Activated T-cell treated with anti-CD3 and anti-CD28 coated beads, Interleukin-2, amount 50 U/mL, for 72 hours (primary cell): ENCODE measurements around the gene PRAC2. TPM values are rescaled to one million over a fixed set of nuclear protein-coding genes. Genes with fewer than 3 reads are reported as not detected.

ENCODE experiments used
- ATAC-seq, 2 donors: fragments of 150-1000 bp; cut with Tn5 transposase; replicated peaks in 1 of 2; 2 replicates each; pipeline ENCODE4 v1.10.0; 2021; ENCODE audit warnings: moderate library complexity in 2 of 2, mild to moderate bottlenecking in 1 of 2
- DNase-seq, 2 donors: peaks; one replicate each; pipeline ENCODE4 v3.0.0; 2021 to 2022; ENCODE audit warnings: mixed read lengths in 1 of 2
- H3K27ac Mint-ChIP-seq: one replicate; pipeline ENCODE4 v1.8.0; 2022; ENCODE audit warnings: mild to moderate bottlenecking, moderate library complexity, mixed read lengths
- H3K27me3 Mint-ChIP-seq: one replicate; pipeline ENCODE4 v1.8.0; 2022; ENCODE audit warnings: low read depth, mixed read lengths
- H3K36me3 Mint-ChIP-seq, 2 donors: one replicate each; pipeline ENCODE4 v1.8.0; 2022; ENCODE audit warnings: mixed read lengths in 2 of 2, mild to moderate bottlenecking in 1 of 2; ENCODE audit not compliant: insufficient read depth in 2 of 2
- H3K4me1 Mint-ChIP-seq: one replicate; pipeline ENCODE4 v1.8.0; 2022; ENCODE audit warnings: low read depth, mixed read lengths
- H3K4me3 Mint-ChIP-seq, 2 donors: one replicate each; pipeline ENCODE4 v1.8.0; 2022; ENCODE audit warnings: mild to moderate bottlenecking in 2 of 2, mixed read lengths in 2 of 2, moderate library complexity in 2 of 2
- H3K9me3 Mint-ChIP-seq, 2 donors: one replicate each; pipeline ENCODE4 v1.8.0; 2022; ENCODE audit warnings: mixed read lengths in 2 of 2
- total RNA-seq, 2 donors: library from RNA; stranded (reverse); gene quantifications; one replicate each; pipeline ENCODE4 v1.2.3, GENCODE V29; 2022

The PRAC2 gene
- total RNA-seq = not detected

GRCh38 chr17:48722915-48723422 is at the start of gene PRAC2:
TSS of gene PRAC2 (plus strand) at chr17:48723185. CDS start at chr17:48724411, 1,226 bp downstream.
- DNase-seq = no peak
- peak within 1 kb of the TSS; percentile 88 for H3K27ac Mint-ChIP-seq
- peaks cover 100% of the 10 kb centered on the region for H3K27me3 Mint-ChIP-seq
- no peak for ATAC-seq
- H3K9me3 Mint-ChIP-seq = no peaks in the 10 kb centered on the region
- no peaks in the 10 kb centered on the region for H3K36me3 Mint-ChIP-seq
- peak within 1 kb of the TSS; percentile 81 to 90 for H3K4me3 Mint-ChIP-seq
- H3K4me1 Mint-ChIP-seq = peaks cover 72% of the 10 kb centered on the region

DNA sequence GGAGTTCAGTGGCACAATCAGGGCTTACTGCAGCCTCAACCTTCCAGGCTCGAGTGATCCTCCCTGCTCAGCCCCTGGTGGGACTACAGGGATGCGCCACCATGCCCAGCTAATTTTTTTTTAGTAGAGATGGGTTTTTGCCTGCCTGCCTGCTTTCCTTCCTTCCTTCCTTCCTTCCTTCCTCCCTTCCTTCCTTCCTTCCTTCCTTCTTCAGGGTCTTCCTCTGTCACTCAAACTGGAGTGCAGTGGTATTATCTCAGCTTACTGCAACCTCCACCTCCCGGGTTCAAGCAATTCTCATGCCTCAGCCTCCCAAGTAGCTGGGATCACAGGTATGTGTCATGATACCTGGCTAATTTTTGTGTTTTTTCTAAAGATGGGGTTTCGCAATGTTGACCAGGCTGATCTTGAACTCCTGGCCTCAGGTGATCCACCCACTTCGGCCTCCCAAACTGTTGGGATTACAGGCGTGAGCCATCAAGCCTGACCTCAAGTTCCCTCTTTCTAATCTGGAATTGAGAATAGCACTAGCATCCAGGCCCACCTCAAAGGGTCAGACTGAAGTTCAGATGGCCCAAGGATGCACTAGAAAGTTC is 45.9 kb upstream of the PRAC2 start:
- H3K27ac Mint-ChIP-seq = no peak overlapping the region
- DNase-seq (no peak), ATAC-seq (no peak)
- H3K27me3 Mint-ChIP-seq = peaks cover 50% of the 10 kb centered on the region
- H3K36me3 Mint-ChIP-seq = no peaks in the 10 kb centered on the region
- peaks cover 5% of the 10 kb centered on the region for H3K4me1 Mint-ChIP-seq
- no peak overlapping the region for H3K4me3 Mint-ChIP-seq
- no peaks in the 10 kb centered on the region for H3K9me3 Mint-ChIP-seq

DNA sequence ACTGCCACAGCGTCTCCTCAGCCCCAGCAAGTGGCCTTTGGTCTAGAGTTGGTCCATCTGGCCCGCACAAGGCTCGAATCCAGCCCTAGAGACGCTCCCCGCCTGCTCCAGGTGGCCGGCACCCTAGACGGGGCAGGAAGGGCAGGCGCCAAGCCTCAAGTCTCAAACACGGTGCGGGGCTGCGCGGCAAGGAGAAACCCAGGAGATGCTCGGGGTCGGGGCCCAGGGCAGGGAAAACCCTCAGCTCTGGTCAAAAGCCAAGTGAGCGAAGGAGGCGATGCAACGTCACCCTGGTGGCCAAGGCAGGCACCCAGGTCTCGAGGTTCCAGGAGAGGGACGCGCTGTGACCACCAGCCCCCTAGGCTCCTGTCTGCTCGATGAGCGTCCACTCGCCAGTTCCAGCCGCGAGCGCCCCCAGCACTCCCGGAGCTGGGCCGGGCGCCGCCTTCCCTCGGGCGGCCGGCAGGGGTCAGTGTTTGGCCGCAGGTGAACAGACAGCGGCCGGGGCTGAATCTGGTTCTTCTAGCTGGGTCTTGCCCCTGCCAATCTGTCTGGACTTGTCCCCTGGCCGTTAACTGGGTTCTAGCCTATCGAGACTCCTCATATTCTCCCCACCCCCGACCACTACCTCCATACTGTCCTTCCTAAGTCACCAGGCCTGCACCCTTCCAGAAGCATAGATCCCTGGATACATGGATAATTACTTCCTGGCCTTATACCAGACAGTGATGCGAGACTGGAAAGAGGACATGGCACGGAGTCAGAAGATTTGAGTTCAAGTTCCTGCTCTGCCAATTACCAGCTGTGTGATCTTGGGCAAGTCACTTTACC is 44.6 kb upstream of the PRAC2 start:
- Mint-ChIP-seq H3K27me3 (peaks cover 49% of the 10 kb centered on the region), H3K4me1 (peaks cover 5% of the 10 kb centered on the region), H3K9me3 (no peaks in the 10 kb centered on the region), H3K36me3 (no peaks in the 10 kb centered on the region), H3K27ac (no peak overlapping the region), H3K4me3 (peak overlapping the region; percentile 64 to 68)
- DNase-seq = peak; percentile 78 to 86
- peak; percentile 90 to 96 for ATAC-seq

DNA sequence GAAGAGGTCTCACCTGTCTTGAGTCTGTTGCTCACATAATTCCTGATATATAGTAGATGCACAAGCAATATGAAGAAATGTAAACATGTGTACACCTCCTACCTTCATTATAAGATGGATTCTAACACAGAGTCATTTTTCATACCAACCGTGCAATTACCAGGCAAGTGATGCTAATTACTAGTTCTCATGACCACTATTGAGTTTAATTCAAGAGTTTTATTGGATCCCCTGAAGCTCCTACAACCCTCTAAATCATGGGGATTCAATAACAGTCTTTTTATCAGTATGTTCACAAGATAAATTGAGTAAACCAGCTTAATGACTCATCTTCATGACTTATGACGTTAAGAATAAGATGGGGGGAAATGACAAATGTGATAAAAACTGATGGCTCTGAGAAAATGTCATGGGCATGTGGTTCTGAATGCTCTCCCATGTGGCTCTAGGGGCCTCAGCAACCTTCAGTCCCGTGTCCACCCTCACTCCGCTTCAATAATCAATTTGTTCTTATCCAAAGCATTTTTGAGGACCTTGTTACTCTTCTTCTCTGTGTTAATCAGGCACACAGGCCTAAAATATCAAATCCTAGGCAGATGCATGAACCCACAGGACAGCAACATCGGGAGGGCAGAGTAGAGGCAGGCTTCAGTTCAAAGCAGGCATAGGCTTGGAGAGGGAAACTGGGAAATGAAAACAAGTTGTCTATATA is 43.4 kb upstream of the PRAC2 start:
- Mint-ChIP-seq H3K4me1 (peaks cover 5% of the 10 kb centered on the region), H3K4me3 (no peak overlapping the region), H3K27me3 (peaks cover 44% of the 10 kb centered on the region), H3K36me3 (no peaks in the 10 kb centered on the region), H3K9me3 (no peaks in the 10 kb centered on the region), H3K27ac (no peak overlapping the region)
- no peak for ATAC-seq
- no peak for DNase-seq

DNA sequence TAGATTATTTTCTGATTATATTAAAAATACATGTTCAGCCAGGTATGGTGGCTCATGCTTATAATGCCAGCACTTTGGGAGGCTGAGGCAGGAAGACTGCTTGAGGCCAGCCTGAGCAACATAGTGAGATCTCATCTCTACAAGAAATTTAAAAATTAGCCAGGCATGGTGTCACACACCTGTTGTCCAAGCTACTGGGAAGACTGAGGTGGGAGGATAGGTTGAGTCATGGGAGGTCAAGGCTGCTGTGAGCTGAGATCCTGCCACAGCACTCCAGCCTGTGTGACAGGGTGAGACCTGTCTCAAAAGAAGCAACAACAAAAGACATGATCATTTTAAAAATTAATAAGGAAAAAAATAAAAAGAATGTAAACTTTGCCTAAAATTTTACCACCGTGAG is 41.4 kb upstream of the PRAC2 start:
- Mint-ChIP-seq H3K36me3 (no peaks in the 10 kb centered on the region), H3K27me3 (peaks cover 44% of the 10 kb centered on the region), H3K9me3 (no peaks in the 10 kb centered on the region), H3K4me3 (no peak overlapping the region), H3K27ac (no peak overlapping the region), H3K4me1 (peaks cover 5% of the 10 kb centered on the region)
- ATAC-seq = no peak
- DNase-seq = no peak

DNA sequence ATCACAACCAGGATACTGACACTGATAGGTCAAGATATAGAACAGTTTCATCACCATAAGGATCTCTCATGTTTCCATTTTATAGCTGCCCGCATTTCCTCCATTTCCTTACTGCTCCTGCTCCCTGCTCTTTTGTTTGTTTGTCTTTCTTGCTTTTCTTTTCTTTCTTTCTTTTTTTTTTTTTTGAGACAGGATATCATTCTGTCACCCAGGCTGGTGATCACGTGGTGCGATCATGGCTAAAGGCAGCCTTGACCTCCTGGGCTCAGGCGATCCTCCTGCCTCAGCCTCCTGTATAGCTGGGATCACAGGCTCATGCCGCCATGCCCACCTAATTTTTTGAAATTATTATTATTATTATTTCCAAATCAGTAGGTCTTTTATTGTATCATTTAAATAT is 32.3 kb upstream of the PRAC2 start:
- H3K27ac Mint-ChIP-seq = no peak overlapping the region
- H3K27me3 Mint-ChIP-seq = peaks cover 31% of the 10 kb centered on the region
- DNase-seq = no peak
- H3K4me1 Mint-ChIP-seq = no peaks in the 10 kb centered on the region
- H3K4me3 Mint-ChIP-seq = no peak overlapping the region
- ATAC-seq = no peak
- peaks cover 0 to 1% of the 10 kb centered on the region in 2 donors for H3K36me3 Mint-ChIP-seq
- peaks cover 0 to 2% of the 10 kb centered on the region in 2 donors for H3K9me3 Mint-ChIP-seq

- Mint-ChIP-seq H3K27me3 (peaks cover 31% of the 10 kb centered on the region), H3K9me3 (peaks cover 0 to 2% of the 10 kb centered on the region in 2 donors), H3K4me1 (no peaks in the 10 kb centered on the region), H3K27ac (no peak overlapping the region), H3K4me3 (no peak overlapping the region), H3K36me3 (peaks cover 0 to 1% of the 10 kb centered on the region in 2 donors)
- DNase-seq (no peak), ATAC-seq (no peak)
Measured at GRCh38 chr17:48692049-48692448, 30.9 kb upstream of the PRAC2 start.

DNA sequence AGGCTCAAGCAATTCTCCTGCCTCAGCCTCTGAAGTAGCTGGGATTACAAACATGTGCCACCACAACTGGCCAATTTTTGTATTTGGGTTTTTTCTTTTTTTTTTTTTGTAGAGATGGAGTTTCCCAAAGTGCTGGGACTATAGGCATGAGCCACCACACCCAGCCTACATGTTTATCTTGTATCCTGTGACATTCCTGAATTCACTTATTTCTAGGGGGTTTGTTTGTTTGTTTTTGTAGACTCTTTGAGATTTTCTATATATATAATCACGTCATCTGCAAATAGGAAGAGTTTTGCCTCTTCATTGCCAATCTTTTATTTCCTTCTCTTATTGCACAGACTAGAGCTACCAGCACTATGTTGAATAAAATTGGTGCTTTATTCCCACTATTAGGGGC is 29.8 kb upstream of the PRAC2 start:
- Mint-ChIP-seq H3K4me1 (no peaks in the 10 kb centered on the region), H3K9me3 (peaks cover 0 to 2% of the 10 kb centered on the region in 2 donors)
- no peak for ATAC-seq

DNA sequence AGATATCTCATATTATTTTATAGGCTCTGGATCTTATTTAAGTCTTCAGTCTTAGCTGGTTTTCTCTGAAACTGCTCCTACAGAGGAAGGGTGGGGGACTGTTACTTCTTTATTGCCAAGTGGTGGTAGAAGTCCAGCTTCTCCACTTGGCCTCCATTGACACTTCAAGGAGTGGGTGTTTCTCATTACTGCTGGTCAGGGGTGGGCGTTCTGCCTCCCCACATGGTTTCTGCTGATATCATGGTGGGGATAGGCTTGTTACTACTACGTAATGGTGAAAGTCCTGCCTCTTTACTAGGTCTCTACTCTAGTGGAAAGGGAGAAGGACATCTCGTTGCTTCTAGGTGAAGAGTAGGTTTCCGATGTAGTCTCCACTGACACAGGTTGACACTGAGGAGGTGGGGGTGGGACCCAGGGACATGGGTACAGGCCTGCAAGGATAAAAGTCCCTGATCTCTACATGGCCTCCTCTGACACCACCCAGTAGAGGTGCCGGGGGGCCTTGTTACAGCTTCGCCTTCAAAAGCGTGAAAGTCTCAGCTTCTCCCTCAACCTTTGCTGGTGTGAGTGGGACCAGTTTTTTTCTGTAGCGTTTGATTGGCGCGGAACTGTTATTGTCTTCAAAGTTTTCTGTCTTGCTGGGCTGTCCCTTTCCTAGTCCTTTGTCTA is 21.0 kb upstream of the PRAC2 start:
- no peak for ATAC-seq
- peaks cover 54% of the 10 kb centered on the region for H3K27me3 Mint-ChIP-seq
- no peaks in the 10 kb centered on the region for H3K9me3 Mint-ChIP-seq
- no peak for DNase-seq
- H3K4me1 Mint-ChIP-seq = no peaks in the 10 kb centered on the region
- H3K4me3 Mint-ChIP-seq = no peak overlapping the region
- no peak overlapping the region for H3K27ac Mint-ChIP-seq
- no peaks in the 10 kb centered on the region for H3K36me3 Mint-ChIP-seq

More for the DNA sequence above, 29.8 kb upstream of the PRAC2 start:
- H3K36me3 Mint-ChIP-seq = peaks cover 0 to 1% of the 10 kb centered on the region in 2 donors
- no peak overlapping the region for H3K4me3 Mint-ChIP-seq
- no peak for DNase-seq
- no peak overlapping the region for H3K27ac Mint-ChIP-seq
- H3K27me3 Mint-ChIP-seq = peaks cover 31% of the 10 kb centered on the region

DNA sequence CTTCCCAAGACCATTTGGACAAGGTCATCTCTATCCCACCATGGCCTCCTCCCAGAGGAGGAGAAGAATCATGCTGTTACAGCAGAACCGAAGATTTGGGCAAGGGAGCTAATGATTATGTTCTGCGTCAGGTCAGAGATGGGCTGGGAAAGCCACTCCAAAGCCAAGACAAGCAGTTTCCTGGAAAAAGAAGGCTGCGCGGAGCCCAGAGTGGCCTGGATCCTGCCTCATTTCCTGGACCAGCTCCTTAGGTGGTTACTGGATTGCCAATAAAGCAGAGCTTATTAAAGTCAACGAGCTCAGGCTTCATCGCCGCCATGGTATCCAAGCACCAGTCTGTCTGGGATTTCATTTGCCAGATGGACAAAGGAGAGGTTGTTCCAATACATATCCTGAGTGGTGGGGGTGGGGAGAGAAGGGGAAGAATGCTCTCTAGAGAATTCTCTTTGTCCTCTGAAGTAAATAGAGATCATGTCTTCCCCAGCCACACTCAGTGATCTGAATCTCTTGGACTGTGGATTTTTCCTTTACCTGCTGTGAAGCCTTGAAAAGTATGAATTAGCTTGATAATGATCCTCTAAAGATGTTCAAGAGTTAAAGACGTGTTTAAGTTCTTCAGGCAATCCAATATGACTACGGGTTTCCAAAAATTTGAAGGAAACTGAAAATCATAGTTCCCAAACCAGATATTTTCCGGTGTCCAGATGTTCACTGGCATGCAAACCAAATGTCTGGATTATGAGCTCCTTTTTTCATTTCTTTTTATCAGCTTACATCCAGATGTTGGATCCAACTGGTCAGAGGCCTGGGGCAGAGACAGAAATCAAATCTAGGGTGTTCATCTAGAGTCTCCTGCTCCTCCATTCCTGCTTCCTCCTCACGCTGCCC is 18.4 kb upstream of the PRAC2 start:
- Mint-ChIP-seq H3K4me1 (no peaks in the 10 kb centered on the region), H3K36me3 (no peaks in the 10 kb centered on the region), H3K9me3 (no peaks in the 10 kb centered on the region), H3K27me3 (peaks cover 80% of the 10 kb centered on the region), H3K4me3 (no peak overlapping the region), H3K27ac (no peak overlapping the region)
- no peak for DNase-seq
- ATAC-seq = no peak

GRCh38 chr17:48711128-48711527 is 11.9 kb upstream of the PRAC2 start:
- H3K9me3 Mint-ChIP-seq = no peaks in the 10 kb centered on the region
- DNase-seq (no peak), ATAC-seq (no peak)
- no peaks in the 10 kb centered on the region for H3K4me1 Mint-ChIP-seq
- peaks cover 48% of the 10 kb centered on the region for H3K27me3 Mint-ChIP-seq
- H3K36me3 Mint-ChIP-seq = no peaks in the 10 kb centered on the region
- no peak overlapping the region for H3K4me3 Mint-ChIP-seq
- no peak overlapping the region for H3K27ac Mint-ChIP-seq
